ENCODE results near the gene JAZF1.
"Not testable (repeated sequence)": the region's sequence is repeated elsewhere in the genome, so short reads cannot be mapped to it uniquely, and the experiment has no call there.

JAZF1 gene

GRCh38 chr7:27888736-27889135 lies 291.9 kb downstream of the JAZF1 start:
- H3K4me3 ChIP-seq: no peak overlapping the region
- no peaks in the 10 kb centered on the region for H3K27me3 ChIP-seq
- H3K36me3 ChIP-seq: peaks cover 0 to 15% (median 3%) of the 10 kb centered on the region in 3 donors
- no peak for DNase-seq
- no peaks in the 10 kb centered on the region for H3K4me1 ChIP-seq
- intact Hi-C loops (cut with DNase I; ENCODE audit: low total_unique reads): no loop called here
- TF ChIP-seq CTCF (IDR thresholded peaks at IDR 0.05): no peak
- H3K27ac ChIP-seq: no peak overlapping the region
- no peaks in the 10 kb centered on the region for H3K9me3 ChIP-seq

GRCh38 chr7:27886710-27887109 lies 293.9 kb downstream of the JAZF1 start:
- H3K36me3 ChIP-seq; H3K27me3 ChIP-seq; DNase-seq; H3K4me3 ChIP-seq; H3K9me3 ChIP-seq; H3K27ac ChIP-seq; H3K4me1 ChIP-seq; intact Hi-C loops (cut with DNase I; ENCODE audit: low total_unique reads): not testable (repeated sequence)

- Histone ChIP-seq H3K36me3 (peaks cover 0 to 7% (median 0%) of the 10 kb centered on the region in 3 donors), H3K4me1 (peaks cover 0 to 9% (median 0%) of the 10 kb centered on the region in 4 donors), H3K27me3 (no peaks in the 10 kb centered on the region), H3K4me3 (no peak overlapping the region), H3K9me3 (no peaks in the 10 kb centered on the region), H3K27ac (no peak overlapping the region)
- intact Hi-C loops (cut with DNase I; ENCODE audit: low total_unique reads): no loop called here
- no peak for DNase-seq
- TF ChIP-seq CTCF (IDR thresholded peaks at IDR 0.05): no peak
Measured at GRCh38 chr7:27885652-27886051, 294.9 kb downstream of the JAZF1 start.

- Histone ChIP-seq H3K27me3 (no peaks in the 10 kb centered on the region), H3K4me1 (peaks cover 0 to 17% (median 2%) of the 10 kb centered on the region in 4 donors), H3K9me3 (no peaks in the 10 kb centered on the region), H3K36me3 (no peaks in the 10 kb centered on the region), H3K27ac (no peak overlapping the region), H3K4me3 (no peak overlapping the region)
- no peak for DNase-seq
- intact Hi-C loops (cut with DNase I; ENCODE audit: low total_unique reads): no loop called here
- no peak for TF ChIP-seq CTCF (IDR thresholded peaks at IDR 0.05)
Measured at GRCh38 chr7:27883696-27884095, 296.9 kb downstream of the JAZF1 start.

GRCh38 chr7:27876756-27877155 lies 303.8 kb downstream of the JAZF1 start:
- no peak overlapping the region for H3K27ac ChIP-seq
- H3K36me3 ChIP-seq: no peaks in the 10 kb centered on the region
- peaks cover 0 to 58% (median 37%) of the 10 kb centered on the region in 4 donors for H3K4me1 ChIP-seq
- intact Hi-C loops (cut with DNase I; ENCODE audit: low total_unique reads): no loop called here
- no peak overlapping the region for H3K4me3 ChIP-seq
- no peaks in the 10 kb centered on the region for H3K27me3 ChIP-seq
- no peak for TF ChIP-seq CTCF (IDR thresholded peaks at IDR 0.05)
- no peak for DNase-seq
- no peaks in the 10 kb centered on the region for H3K9me3 ChIP-seq

GRCh38 chr7:27875832-27876231 lies 304.8 kb downstream of the JAZF1 start:
- no peaks in the 10 kb centered on the region for H3K27me3 ChIP-seq
- no peak overlapping the region for H3K4me3 ChIP-seq
- intact Hi-C loops (cut with DNase I; ENCODE audit: low total_unique reads): no loop called here
- H3K36me3 ChIP-seq: no peaks in the 10 kb centered on the region
- no peak overlapping the region for H3K27ac ChIP-seq
- TF ChIP-seq CTCF (IDR thresholded peaks at IDR 0.05): no peak
- H3K9me3 ChIP-seq: no peaks in the 10 kb centered on the region
- peaks cover 0 to 50% (median 37%) of the 10 kb centered on the region in 4 donors for H3K4me1 ChIP-seq
- DNase-seq: no peak

Measured in tibial artery (tissue), 4 donors.